Measurements from ENCODE around the gene PSMD3. TPM values are rescaled to one million over a fixed set of nuclear protein-coding genes. Genes with fewer than 3 reads are reported as not detected.

The PSMD3 gene
- total RNA-seq, 3 donors from 2014 or later (not counting 1 experiment from before 2014, with no cell fraction given): 66.1 to 83.8 (median 78.9) TPM

DNA sequence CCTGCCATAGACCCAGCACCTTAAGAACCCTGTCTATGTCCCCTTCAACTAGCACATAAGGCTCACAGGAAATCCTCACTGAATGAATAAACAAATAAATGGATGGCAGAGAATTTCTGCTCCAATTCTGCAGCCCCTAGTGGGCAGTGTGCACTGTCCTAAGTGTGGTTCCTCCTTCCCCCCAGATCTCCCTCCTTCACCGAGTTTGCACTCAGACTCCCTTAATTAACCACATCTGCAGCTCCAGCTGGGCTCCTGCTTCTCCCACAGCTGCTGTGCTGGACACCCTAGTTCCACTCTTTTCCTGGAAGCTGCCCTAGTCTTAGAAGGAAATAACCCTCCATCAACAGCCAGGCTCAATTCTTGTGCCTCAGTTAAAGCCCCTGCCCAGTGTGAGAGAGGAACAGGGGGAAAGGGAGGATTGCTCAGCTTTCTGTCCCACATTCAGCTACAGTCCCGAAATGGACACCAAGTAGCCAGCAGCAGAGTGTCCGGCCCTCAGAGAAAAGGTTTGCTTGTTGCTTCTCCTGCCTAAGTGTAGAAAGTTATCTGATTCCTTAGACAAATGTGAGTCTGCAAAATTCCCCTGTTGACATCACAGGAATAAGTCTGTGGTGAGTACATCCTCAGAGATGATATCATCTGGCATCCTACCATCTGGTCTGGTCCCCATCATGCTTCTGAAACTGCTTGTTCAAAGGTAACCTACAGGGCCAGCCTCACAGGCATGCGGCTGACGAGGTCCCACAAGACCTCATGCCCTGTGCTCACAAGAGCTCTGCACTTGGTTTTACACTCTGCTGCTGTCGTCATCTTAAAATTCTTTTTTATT is 40.8 kb upstream of the PSMD3 start:
- Histone ChIP-seq H3K4me1 (ENCODE audit: control insufficient read depth, insufficient read depth, low read length) (no peaks in the 10 kb centered on the region), H3K4me3 (ENCODE audit: low read length) (no peak overlapping the region), H3K36me3 (ENCODE audit: control insufficient read depth, insufficient read depth, low read length) (no peaks in the 10 kb centered on the region), H3K9me3 (ENCODE audit: control insufficient read depth, insufficient read depth, low read length) (no peaks in the 10 kb centered on the region), H3K27me3 (ENCODE audit: control insufficient read depth, insufficient read depth, low read length) (no peaks in the 10 kb centered on the region), H3K27ac (ENCODE audit: low read length) (no peak overlapping the region)
- H3K4me3 Mint-ChIP-seq: no peak overlapping the region
- H3K27ac Mint-ChIP-seq: no peak overlapping the region
- DNase-seq (peak in 1 of 2 donors; percentile 66), ATAC-seq (peak in 1 of 3 donors; percentile 62)
- TF ChIP-seq, protein P1, sequence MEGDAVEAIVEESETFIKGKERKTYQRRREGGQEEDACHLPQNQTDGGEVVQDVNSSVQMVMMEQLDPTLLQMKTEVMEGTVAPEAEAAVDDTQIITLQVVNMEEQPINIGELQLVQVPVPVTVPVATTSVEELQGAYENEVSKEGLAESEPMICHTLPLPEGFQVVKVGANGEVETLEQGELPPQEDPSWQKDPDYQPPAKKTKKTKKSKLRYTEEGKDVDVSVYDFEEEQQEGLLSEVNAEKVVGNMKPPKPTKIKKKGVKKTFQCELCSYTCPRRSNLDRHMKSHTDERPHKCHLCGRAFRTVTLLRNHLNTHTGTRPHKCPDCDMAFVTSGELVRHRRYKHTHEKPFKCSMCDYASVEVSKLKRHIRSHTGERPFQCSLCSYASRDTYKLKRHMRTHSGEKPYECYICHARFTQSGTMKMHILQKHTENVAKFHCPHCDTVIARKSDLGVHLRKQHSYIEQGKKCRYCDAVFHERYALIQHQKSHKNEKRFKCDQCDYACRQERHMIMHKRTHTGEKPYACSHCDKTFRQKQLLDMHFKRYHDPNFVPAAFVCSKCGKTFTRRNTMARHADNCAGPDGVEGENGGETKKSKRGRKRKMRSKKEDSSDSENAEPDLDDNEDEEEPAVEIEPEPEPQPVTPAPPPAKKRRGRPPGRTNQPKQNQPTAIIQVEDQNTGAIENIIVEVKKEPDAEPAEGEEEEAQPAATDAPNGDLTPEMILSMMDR (IDR thresholded peaks at IDR 0.05): no peak
- intact Hi-C loops (cut with micrococcal nuclease): no loop called here
- H3K27me3 Mint-ChIP-seq (ENCODE audit: low read depth in 2 of 2): peaks cover 0 to 6% of the 10 kb centered on the region in 2 donors
- H3K36me3 Mint-ChIP-seq: no peaks in the 10 kb centered on the region
- H3K4me1 Mint-ChIP-seq: no peaks in the 10 kb centered on the region
- 62% methylated on average over 6 of the region's 6 CpGs for WGBS (ENCODE audit: insufficient coverage)
- no peaks in the 10 kb centered on the region for H3K9me3 Mint-ChIP-seq

DNA sequence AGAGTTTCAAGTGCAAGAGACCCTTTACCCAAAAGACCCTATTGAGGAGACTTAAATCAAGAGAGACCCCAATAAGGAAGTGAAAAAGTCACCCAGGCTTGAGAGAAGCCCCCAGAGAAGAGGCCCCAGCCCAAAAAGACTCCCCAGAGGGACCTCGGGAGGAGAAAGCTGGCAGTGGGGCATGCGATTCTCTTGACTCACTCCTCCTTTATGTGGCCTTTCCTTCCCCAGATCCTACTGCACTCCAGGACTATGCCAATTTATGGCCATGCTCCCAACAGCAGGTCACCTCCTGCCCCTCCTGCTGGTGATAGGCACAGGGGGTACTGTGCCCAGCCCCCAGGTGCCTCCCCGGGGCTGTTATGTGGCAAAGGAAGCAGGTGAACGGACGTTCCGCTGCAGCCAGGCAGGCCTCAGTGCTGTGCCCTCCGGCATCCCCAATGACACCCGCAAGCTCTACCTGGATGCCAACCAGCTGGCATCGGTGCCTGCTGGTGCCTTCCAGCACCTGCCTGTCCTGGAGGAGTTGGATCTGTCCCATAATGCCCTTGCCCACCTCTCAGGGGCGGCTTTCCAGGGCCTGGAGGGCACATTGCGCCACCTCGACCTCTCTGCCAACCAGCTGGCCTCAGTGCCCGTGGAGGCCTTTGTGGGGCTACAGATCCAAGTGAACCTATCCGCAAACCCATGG is 36.8 kb upstream of the PSMD3 start:
- H3K9me3 Mint-ChIP-seq: no peaks in the 10 kb centered on the region
- H3K27ac Mint-ChIP-seq: no peak overlapping the region
- no peaks in the 10 kb centered on the region for H3K27me3 ChIP-seq (ENCODE audit: control insufficient read depth, insufficient read depth, low read length)
- H3K9me3 ChIP-seq (ENCODE audit: control insufficient read depth, insufficient read depth, low read length): no peaks in the 10 kb centered on the region
- DNase-seq (no peak), ATAC-seq (no peak)
- H3K4me1 Mint-ChIP-seq: no peaks in the 10 kb centered on the region
- H3K27me3 Mint-ChIP-seq (ENCODE audit: low read depth in 2 of 2): peaks cover 0 to 4% of the 10 kb centered on the region in 2 donors
- no peak overlapping the region for H3K27ac ChIP-seq (ENCODE audit: low read length)
- H3K4me1 ChIP-seq (ENCODE audit: control insufficient read depth, insufficient read depth, low read length): no peaks in the 10 kb centered on the region
- H3K36me3 ChIP-seq (ENCODE audit: control insufficient read depth, insufficient read depth, low read length): no peaks in the 10 kb centered on the region
- no peak overlapping the region for H3K4me3 Mint-ChIP-seq
- intact Hi-C loops (cut with micrococcal nuclease): no loop called here
- TF ChIP-seq, protein P1 (IDR thresholded peaks at IDR 0.05): no peak
- WGBS (ENCODE audit: insufficient coverage): 88% methylated on average over 14 of the region's 14 CpGs
- no peaks in the 10 kb centered on the region for H3K36me3 Mint-ChIP-seq
- no peak overlapping the region for H3K4me3 ChIP-seq (ENCODE audit: low read length)

DNA sequence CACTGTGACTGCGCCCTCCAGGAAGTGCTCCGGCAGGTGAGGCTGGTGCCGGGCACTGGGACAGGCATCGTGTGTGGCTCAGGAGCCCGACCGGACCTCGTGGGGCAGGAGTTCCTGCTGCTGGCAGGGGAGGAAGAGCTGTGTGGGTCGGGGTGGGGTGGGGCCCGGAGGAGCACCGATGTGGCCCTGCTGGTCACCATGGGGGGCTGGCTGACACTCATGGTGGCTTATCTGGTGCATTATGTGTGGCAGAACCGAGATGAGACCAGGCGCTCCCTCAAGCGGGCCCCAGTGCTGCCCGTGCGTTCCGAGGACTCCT is 36.3 kb upstream of the PSMD3 start:
- TF ChIP-seq, protein P1 (IDR thresholded peaks at IDR 0.05): no peak
- intact Hi-C loops (cut with micrococcal nuclease): no loop called here
- ATAC-seq (no peak), DNase-seq (no peak)
- no peaks in the 10 kb centered on the region for H3K9me3 Mint-ChIP-seq
- H3K36me3 Mint-ChIP-seq: no peaks in the 10 kb centered on the region
- H3K27me3 Mint-ChIP-seq (ENCODE audit: low read depth in 2 of 2): peaks cover 0 to 4% of the 10 kb centered on the region in 2 donors
- H3K27ac Mint-ChIP-seq: no peak overlapping the region
- H3K36me3 ChIP-seq (ENCODE audit: control insufficient read depth, insufficient read depth, low read length): no peaks in the 10 kb centered on the region
- WGBS (ENCODE audit: insufficient coverage): 89% methylated on average over 16 of the region's 16 CpGs
- no peaks in the 10 kb centered on the region for H3K9me3 ChIP-seq (ENCODE audit: control insufficient read depth, insufficient read depth, low read length)
- no peak overlapping the region for H3K27ac ChIP-seq (ENCODE audit: low read length)
- no peaks in the 10 kb centered on the region for H3K4me1 ChIP-seq (ENCODE audit: control insufficient read depth, insufficient read depth, low read length)
- H3K4me1 Mint-ChIP-seq: no peaks in the 10 kb centered on the region
- H3K27me3 ChIP-seq (ENCODE audit: control insufficient read depth, insufficient read depth, low read length): no peaks in the 10 kb centered on the region
- H3K4me3 Mint-ChIP-seq: no peak overlapping the region
- H3K4me3 ChIP-seq (ENCODE audit: low read length): no peak overlapping the region
